IPS-18c (cell line): ENCODE measurements around the gene SYT1.

ENCODE experiments used
- H3K4me3 ChIP-seq: 2 replicates; pipeline ENCODE4 v1.7.0; 2013; ENCODE audit warnings: low read depth, mild to moderate bottlenecking, low read length, moderate library complexity; ENCODE audit not compliant: insufficient read depth
- H3K9me3 ChIP-seq: one replicate; pipeline ENCODE4 v1.6.1; 2013; ENCODE audit warnings: mild to moderate bottlenecking, low read length, moderate library complexity; ENCODE audit not compliant: control insufficient read depth, insufficient read depth

SYT1 gene

DNA sequence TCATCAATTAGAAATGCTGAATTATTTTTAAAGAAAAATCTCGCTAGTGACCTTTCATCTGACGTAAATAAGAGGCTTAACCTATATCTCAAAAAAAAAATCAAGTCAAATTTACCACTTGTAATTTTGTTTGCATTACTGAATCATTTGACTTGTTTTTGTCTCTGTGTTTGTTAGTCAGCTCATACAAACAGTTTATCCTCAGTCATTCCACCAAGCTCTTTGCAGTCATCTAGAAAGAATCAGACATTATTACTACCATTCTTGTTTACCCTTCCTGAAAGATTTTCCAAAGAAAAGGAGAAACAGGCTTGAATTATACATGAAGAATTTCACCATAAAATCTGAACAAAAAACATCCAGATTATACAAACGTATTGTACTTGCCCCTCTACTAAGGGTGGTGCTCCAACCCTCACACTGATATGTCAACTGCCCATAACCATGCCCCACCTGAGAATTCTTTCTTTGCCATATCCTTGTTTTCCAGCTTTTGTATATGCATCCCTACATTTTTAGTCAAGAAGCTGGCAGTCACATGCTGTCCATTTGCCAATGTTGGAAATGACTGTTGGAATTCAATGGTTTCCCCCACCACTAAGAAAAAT, 569.0 kb downstream of the SYT1 start:
- Histone ChIP-seq H3K4me3 (no peak overlapping the region), H3K9me3 (no peaks in the 10 kb centered on the region)

DNA sequence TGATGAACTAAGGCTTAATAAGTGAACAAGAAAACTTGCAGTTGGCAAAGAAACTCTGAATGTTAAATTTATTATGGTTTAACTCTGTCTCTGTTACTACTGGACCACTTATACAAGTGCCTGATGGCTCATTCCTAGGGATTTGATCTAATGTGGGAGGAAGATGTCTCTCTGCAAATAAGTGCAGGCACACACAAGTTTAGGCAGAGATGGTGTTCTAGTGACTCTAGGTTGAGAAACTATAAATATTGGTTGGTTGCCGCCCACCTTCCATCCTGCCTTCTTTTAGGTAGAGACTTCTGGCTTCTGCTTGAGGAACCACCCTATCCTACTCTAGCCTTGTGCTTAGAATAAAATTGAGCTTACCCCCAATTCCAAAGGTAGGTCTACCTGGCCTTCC, 570.0 kb downstream of the SYT1 start:
- Histone ChIP-seq H3K4me3 (no peak overlapping the region), H3K9me3 (no peaks in the 10 kb centered on the region)

DNA sequence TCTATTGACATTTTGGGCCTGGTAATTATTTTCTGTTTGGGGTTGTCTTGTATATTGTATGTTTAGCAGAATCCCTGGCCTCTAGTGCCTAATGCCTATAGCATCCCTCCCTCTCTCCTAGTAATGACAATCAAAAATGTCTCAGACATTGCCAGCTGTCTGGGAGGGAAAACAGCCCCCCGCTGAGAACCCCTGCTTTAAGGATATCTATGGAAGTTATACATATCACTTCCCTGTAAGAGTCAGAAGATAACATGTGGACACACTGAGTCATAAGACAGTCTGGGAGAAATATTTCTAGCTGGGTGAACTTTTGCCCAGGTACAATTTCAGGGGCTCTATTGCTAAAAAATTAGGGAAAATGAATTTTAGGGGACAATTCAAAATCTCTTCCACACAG, 571.2 kb downstream of the SYT1 start:
- Histone ChIP-seq H3K4me3 (no peak overlapping the region), H3K9me3 (no peaks in the 10 kb centered on the region)

DNA sequence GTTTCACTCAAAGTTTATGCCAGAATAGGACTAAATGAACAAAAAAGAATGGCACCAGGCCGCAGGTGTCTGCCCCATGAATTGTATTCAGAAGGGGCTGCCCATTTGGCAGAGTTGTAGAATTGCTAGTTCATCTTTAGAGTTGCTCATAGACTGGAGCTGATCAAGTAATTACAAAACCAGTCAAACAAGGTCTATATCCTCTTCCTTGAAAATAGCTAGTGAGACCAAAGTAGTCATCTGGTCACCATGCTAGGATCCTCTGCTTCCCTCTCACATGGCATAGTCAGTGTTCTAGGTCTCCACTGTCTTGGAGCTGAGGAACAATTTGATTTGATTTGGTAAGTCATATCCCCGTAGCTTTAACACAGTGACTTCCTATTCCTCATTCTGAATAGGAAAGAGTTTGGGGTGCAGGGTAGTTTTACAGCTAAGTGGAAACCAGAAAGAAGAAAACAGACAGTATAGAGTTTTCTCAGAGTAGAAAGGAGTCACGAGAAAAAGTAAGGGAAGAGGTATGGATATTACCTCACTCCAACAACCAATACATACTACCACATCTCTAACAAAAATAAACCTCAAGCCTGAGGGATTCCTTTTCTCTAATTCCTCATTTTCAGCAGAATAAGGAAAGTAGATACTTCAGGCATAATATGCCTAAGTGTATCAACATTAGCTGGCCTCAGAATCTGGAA, 574.1 kb downstream of the SYT1 start:
- Histone ChIP-seq H3K4me3 (no peak overlapping the region), H3K9me3 (no peaks in the 10 kb centered on the region)

DNA sequence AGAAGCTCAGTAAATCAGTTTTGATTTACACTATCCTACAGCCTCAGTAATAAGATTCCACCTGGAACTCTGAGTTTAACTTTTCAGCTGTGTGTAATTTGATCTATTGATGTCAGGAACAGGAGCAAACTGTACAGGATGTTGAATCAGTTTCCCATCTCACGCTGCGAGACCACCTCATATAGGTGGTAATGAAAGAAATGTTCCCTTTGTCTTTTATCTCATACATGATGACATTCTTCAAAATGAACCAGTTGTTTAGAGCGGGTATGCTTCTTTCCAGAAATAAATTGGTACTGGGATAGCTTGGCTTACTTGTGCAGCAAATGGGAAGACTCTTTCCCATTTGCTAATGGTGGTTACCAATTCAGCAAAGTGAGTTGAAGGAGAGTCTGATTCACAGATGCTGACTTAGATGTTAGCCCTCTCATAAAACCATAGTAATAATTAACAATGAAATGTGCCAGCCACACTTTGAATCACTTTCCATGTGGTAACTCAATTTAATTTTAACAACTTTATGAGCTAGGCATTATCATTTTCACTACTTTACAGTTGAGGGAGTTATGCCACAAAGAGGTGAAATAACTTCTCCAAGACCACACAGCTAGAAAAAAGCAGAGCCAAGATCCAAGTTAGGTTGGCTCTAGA, 574.7 kb downstream of the SYT1 start:
- Histone ChIP-seq H3K9me3 (no peaks in the 10 kb centered on the region), H3K4me3 (no peak overlapping the region)

DNA sequence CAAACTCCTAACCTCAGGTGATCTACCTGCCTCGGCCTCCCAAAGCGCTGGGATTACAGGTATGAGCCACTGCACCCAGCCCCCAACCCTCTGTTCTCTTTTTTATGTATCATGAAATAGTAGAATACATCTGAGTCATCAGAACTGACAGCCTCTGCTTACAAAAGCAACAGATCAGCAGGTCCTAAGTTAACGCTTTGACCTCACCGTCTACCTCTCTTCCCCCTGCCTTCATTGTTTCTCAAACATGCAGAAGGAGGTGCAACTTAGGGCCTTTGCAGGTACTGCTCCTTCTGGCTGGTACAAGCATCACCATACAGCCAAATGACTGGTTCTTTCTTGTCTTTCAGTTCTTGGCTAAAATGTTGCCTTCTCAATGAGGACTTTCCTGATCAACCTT, 577.0 kb downstream of the SYT1 start:
- Histone ChIP-seq H3K4me3 (no peak overlapping the region), H3K9me3 (no peaks in the 10 kb centered on the region)

DNA sequence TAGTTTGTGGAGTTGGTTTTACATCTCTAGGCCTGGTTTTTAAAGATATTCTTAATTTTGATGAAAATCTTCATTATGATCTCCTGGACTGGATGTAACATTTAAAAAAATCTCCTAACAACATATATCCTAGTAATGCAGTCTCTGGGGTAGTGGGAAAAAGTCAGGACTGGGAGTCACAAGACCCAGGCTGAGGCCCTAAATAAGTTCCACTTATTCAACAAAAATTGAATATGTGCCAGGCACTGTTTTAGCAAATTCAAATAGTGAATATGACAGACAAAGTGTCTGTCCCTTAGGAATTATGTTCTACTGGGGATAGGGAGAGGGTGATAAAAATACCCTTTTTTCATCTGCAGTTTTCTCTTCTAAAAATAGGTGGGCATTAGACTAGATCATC, 577.8 kb downstream of the SYT1 start:
- H3K9me3 ChIP-seq: no peaks in the 10 kb centered on the region

DNA sequence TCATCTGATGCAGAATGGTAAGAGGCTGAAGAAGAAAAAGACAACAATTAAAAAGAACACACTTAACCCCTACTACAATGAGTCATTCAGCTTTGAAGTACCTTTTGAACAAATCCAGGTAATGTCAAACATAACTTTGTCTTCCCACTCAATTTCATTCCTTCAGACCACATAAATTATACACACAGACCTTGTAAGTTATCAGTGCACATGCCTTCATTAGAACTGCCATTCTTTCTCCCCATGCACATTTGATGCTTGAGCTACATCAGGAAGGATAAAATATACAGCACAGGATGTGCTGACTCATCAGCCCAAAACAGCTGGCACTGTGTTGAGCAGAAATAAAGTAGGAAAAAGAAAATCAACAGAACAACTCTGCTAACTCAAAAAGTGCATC, 579.5 kb downstream of the SYT1 start:
- no peak overlapping the region for H3K4me3 ChIP-seq
- H3K9me3 ChIP-seq: no peaks in the 10 kb centered on the region

More for the DNA sequence above, 577.8 kb downstream of the SYT1 start:
- H3K4me3 ChIP-seq: no peak overlapping the region

DNA sequence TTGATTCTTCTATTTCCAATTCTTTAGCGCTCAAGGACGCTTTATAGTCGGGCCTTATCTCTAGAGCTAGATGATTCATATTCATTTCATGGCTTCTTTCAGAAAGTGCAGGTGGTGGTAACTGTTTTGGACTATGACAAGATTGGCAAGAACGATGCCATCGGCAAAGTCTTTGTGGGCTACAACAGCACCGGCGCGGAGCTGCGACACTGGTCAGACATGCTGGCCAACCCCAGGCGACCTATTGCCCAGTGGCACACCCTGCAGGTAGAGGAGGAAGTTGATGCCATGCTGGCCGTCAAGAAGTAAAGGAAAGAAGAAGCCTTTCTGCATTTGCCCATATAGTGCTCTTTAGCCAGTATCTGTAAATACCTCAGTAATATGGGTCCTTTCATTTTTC, 584.2 kb downstream of the SYT1 start:
- no peaks in the 10 kb centered on the region for H3K9me3 ChIP-seq
- H3K4me3 ChIP-seq: no peak overlapping the region

DNA sequence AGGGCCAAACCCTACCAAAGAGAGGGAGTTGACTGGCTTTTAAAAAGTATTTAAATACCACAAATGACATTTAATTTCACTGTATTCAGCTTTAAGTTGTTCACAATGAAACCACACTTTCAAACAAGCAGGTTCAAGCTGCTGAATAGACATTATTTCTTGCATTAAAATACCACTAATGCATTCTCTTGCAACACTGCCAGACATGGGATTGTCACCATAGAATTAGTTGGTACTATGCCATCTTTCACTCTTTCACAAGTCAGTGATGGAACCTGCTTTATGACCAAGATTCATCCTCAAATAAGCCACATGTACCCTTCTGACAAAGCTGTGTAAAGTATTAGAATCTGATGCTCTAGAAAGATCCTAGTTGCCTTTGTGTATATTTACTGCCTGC, 586.8 kb downstream of the SYT1 start:
- Histone ChIP-seq H3K4me3 (no peak overlapping the region), H3K9me3 (no peaks in the 10 kb centered on the region)

DNA sequence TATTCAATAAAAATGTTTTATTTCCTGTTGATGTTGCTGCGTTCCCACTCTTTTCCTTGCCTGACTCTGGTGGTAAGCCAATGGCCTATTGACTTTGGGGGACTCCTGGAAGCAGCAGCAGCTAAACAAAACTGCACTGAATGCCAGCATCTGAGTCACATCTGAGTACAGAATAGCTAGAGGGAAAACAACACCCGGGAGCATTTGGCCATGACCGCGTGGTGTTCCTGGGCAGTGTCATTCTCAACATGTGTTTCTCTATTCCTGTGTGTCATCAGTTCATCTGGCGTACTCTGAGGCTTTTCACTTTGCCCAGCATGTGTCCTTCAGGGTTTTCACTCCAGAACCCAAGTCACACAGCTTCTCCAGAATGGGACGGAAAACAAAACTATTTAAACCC, 587.4 kb downstream of the SYT1 start:
- no peak overlapping the region for H3K4me3 ChIP-seq
- no peaks in the 10 kb centered on the region for H3K9me3 ChIP-seq

DNA sequence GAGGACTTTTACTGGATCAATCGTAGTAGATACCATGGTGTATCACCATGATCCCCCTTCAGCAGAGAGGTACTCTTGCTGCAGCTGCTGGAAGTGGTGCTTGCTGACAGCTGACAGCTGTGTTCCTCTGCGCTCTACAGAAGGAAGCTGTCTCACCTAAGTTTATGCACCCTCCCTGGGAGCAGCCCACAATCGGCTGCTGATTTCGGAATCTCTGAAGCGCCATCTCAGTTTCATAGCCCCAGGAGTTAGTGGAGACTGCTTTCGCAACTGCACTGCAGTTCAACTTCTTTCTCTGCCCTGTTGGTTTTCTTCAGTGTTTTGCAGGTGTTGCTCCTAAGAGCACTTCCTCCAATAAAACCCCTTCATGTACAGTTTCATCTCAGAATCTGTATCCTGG, 588.3 kb downstream of the SYT1 start:
- Histone ChIP-seq H3K4me3 (no peak overlapping the region), H3K9me3 (no peaks in the 10 kb centered on the region)

DNA sequence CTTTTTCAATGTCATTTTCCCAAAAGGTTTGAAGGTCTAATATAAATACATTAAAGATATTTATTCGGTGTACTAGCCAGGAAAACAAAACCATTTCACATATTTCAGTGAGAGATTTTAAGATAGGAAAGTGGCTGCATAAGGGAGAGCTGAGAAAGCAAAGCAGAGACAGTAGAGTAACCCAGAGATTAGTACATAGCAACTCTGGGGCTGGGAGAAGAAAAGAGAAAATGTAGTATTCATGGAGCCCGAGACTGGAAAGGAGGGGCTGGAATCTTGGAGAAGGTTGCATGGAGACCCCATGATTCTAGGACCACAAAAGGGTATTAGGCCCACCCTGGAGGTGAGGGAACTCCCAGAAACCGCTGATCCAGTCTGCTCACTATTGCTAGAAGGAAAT, 589.2 kb downstream of the SYT1 start:
- no peaks in the 10 kb centered on the region for H3K9me3 ChIP-seq
- no peak overlapping the region for H3K4me3 ChIP-seq

DNA sequence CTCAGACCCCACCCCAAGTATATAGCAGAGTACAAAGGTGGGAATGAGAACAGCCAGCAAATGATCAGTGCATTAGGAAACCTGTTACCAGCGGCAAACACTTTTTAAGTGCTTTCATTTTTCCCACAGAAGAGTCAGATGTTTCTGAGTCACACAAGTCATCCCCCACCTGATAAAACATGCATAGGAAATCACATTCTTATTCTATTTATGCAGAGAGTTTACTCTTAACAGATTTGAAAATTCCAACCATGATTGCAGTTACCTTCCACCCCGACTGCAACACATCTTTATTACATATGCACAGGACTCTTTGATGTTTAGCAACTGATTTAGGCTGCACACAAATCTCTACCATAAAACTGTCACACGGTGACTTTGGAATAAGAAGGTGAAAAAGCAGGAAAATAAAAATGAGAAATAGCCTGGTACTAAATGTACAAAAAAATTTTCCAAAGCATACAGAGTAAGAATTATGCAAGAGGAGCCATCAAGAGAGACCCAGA, 589.8 kb downstream of the SYT1 start:
- no peak overlapping the region for H3K4me3 ChIP-seq
- H3K9me3 ChIP-seq: no peaks in the 10 kb centered on the region

DNA sequence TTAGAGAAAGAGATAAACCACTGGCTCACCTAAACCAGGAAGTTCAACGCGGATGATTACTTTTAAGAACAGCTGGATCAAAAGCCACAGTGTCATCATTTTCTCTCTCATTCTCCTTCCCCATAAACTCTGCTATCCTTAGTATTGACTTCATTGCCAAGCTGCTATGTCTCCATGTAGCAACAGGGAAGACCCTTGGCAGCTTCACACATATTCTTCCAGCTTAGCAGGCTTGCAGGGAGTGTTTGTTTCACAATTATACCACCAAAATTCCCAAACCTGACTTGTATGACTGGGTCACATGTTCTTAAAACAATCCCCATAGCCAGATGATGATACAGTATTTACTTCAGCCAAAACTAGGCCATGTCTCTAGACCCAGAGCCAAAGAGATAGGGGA, 590.7 kb downstream of the SYT1 start:
- Histone ChIP-seq H3K4me3 (no peak overlapping the region), H3K9me3 (no peaks in the 10 kb centered on the region)

DNA sequence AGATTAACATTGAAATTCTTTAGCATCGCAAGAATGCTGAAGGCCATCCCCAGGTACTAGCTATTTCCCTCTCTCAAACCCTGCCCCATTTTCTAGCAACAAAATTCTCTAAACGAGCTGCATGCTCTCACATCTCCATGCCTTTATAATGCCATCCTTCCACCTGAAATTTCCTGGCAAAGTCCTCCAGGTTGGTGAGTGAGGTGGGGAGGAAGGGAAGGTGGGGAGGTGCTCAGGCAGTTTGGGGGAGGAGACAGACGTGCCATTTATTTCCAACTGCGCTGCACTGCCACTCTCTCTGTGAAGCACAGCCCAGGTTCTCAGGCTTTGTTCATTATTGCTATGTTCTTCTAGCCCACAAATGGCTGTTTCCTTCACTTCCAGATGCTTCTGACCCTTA, 617.7 kb downstream of the SYT1 start:
- Histone ChIP-seq H3K4me3 (no peak overlapping the region), H3K9me3 (no peaks in the 10 kb centered on the region)

DNA sequence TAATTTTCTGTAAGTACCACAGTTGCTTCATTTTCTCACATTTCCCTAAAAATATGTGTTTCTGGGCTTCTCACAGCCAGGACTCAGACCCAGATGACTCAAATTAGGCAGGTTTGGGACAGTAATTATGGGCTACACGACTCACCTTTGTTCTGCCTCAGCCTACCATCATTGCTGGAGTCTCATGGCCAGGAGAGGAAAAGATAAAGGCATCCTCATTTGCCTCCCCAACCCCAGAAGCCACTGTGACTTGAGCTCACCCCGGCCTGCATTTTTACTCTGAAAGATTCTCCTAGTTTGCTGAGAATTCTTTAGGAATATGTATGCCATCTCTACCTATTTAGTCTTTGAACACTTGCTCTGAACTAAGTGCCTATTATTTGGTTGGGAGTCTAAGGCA, 618.3 kb downstream of the SYT1 start:
- no peaks in the 10 kb centered on the region for H3K9me3 ChIP-seq
- no peak overlapping the region for H3K4me3 ChIP-seq

DNA sequence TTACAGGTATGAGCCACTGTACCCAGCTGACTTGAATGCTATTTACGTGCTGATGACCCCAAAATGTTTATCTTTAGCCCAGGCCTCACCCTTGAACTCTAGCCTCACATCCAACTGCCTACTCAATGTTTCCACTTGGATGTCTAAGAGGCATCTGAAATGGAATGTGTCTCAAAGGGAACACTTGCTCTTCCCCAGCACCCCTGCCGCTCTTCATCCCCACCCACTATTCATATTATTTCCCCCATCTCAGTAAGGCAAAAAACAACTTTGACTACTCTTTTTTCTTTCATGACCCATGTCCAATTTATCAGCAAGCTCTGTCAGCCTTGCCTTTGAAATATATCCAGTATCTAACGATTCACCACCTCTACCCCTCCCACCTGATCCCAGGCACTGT, 621.6 kb downstream of the SYT1 start:
- Histone ChIP-seq H3K4me3 (no peak overlapping the region), H3K9me3 (no peaks in the 10 kb centered on the region)
